OCI-LY1 (cell line): ENCODE measurements around the gene WDR5.

Experiments
- H2AFZ ChIP-seq: fragments of 200-600 bp; sonication (generic), shearing (Covaris generic); 2 replicates; pipeline ENCODE4 v1.6.0; 2014; ENCODE audit warnings: antibody characterized with exemption, mild to moderate bottlenecking, low read length
- H3F3A ChIP-seq: fragments of 200-600 bp; sonication (generic), shearing (Covaris generic); 2 replicates; pipeline ENCODE4 v1.6.0; 2014; ENCODE audit warnings: mild to moderate bottlenecking, antibody characterized with exemption, low read length, moderate library complexity; ENCODE audit not compliant: insufficient read depth
- H3K27ac ChIP-seq: fragments of 200-600 bp; sonication (generic); 2 replicates; pipeline ENCODE4 v1.5.1; 2014; ENCODE audit warnings: low read length, mixed run types, mild to moderate bottlenecking, low read depth; ENCODE audit not compliant: poor library complexity, severe bottlenecking
- H3K27me3 ChIP-seq: fragments of 200-600 bp; sonication (generic); 2 replicates; pipeline ENCODE4 v1.6.0; 2014; ENCODE audit warnings: antibody characterized with exemption, mild to moderate bottlenecking, low read length, moderate library complexity; ENCODE audit not compliant: insufficient read depth
- H3K36me3 ChIP-seq: fragments of 200-600 bp; sonication (generic); 2 replicates; pipeline ENCODE4 v1.6.1; 2014; ENCODE audit warnings: mild to moderate bottlenecking, antibody characterized with exemption, low read length, moderate library complexity, mixed read lengths; ENCODE audit not compliant: insufficient read depth
- H3K4me1 ChIP-seq: fragments of 200-600 bp; sonication (generic); 2 replicates; pipeline ENCODE4 v1.5.1; 2014; ENCODE audit warnings: mild to moderate bottlenecking, low read length, moderate library complexity; ENCODE audit not compliant: insufficient read depth, severe bottlenecking
- H3K4me2 ChIP-seq: fragments of 200-600 bp; sonication (generic), shearing (Covaris generic); 2 replicates; pipeline ENCODE4 v1.6.1; 2014; ENCODE audit warnings: low read length
- H3K4me3 ChIP-seq: fragments of 200-600 bp; sonication (generic); 2 replicates; pipeline ENCODE4 v1.5.1; 2014; ENCODE audit warnings: low read length, low read depth, mild to moderate bottlenecking, mixed read lengths; ENCODE audit not compliant: poor library complexity, severe bottlenecking
- H3K79me2 ChIP-seq: fragments of 200-600 bp; shearing (Covaris generic); 2 replicates; pipeline ENCODE4 v1.6.1; 2016; ENCODE audit warnings: mixed run types, low read length, mixed read lengths; ENCODE audit not compliant: insufficient read depth
- H3K9ac ChIP-seq: fragments of 200-600 bp; sonication (generic), shearing (Covaris generic); 2 replicates; pipeline ENCODE4 v1.6.1; 2014; ENCODE audit warnings: mild to moderate bottlenecking, low read length, mixed read lengths
- H3K9me2 ChIP-seq: fragments of 200-600 bp; sonication (generic), shearing (Covaris generic); 2 replicates; pipeline ENCODE4 v1.6.1; 2014; ENCODE audit warnings: low read depth, mild to moderate bottlenecking, low read length, mixed read lengths
- H3K9me3 ChIP-seq: fragments of 200-600 bp; shearing (Covaris generic); 2 replicates; pipeline ENCODE4 v1.6.1; 2014; ENCODE audit warnings: low read length, mixed read lengths
- H4K20me1 ChIP-seq: fragments of 200-600 bp; sonication (generic), shearing (Covaris generic); 2 replicates; pipeline ENCODE4 v1.6.0; 2016; ENCODE audit warnings: mild to moderate bottlenecking, low read length; ENCODE audit not compliant: insufficient read depth
- CTCF ChIP-seq: fragments of 200-600 bp; sonication (generic), shearing (Covaris generic); IDR thresholded peaks from 2 replicates; pipeline ENCODE4 v1.5.1; 2017; ENCODE audit warnings: mild to moderate bottlenecking, antibody characterized with exemption, low read length, moderate library complexity, mixed read lengths
- EZH2 ChIP-seq: fragments of 200-600 bp; sonication (generic), shearing (Covaris generic); IDR thresholded peaks from 2 replicates; pipeline ENCODE4 v1.8.0; 2017; ENCODE audit warnings: borderline replicate concordance, mixed run types, mild to moderate bottlenecking, antibody characterized with exemption, low read length, moderate library complexity, mixed read lengths

The WDR5 gene

GRCh38 chr9:134134949-134135342 lies 936 bp upstream of the WDR5 start:
- TF ChIP-seq EZH2 (no peak), CTCF (no peak)
- Histone ChIP-seq H4K20me1 (no peaks in the 10 kb centered on the region), H3K4me1 (peaks cover 31% of the 10 kb centered on the region), H3K9ac (peak overlapping the region; percentile 91), H3K4me3 (peak overlapping the region; percentile 83), H3K27ac (no peak overlapping the region), H2AFZ (no peak overlapping the region), H3F3A (no peaks in the 10 kb centered on the region), H3K4me2 (peak overlapping the region; percentile 71), H3K36me3 (peaks cover 16% of the 10 kb centered on the region), H3K9me2 (no peaks in the 10 kb centered on the region), H3K27me3 (no peaks in the 10 kb centered on the region; the same call in 1 of the 2 replicates), H3K79me2 (peaks cover 33% of the 10 kb centered on the region), H3K9me3 (no peaks in the 10 kb centered on the region)

GRCh38 chr9:134136118-134136995 lies 475 bp downstream of the WDR5 start:
- no peak for TF ChIP-seq CTCF
- TF ChIP-seq EZH2, result no peak
- peak overlapping the region; percentile 99 for H3K4me2 ChIP-seq
- H3K4me3 ChIP-seq, result peak overlapping the region; percentile 85
- peaks cover 29% of the 10 kb centered on the region for H3K36me3 ChIP-seq
- no peaks in the 10 kb centered on the region for H4K20me1 ChIP-seq
- no peaks in the 10 kb centered on the region for H3K9me3 ChIP-seq
- no peaks in the 10 kb centered on the region for H3F3A ChIP-seq
- H3K9me2 ChIP-seq, result no peaks in the 10 kb centered on the region
- no peak overlapping the region for H2AFZ ChIP-seq
- peak overlapping the region; percentile 94 for H3K9ac ChIP-seq
- peak overlapping the region; percentile 4 for H3K27ac ChIP-seq
- H3K4me1 ChIP-seq, result peaks cover 31% of the 10 kb centered on the region
- H3K79me2 ChIP-seq, result peaks cover 33% of the 10 kb centered on the region
- H3K27me3 ChIP-seq, result no peaks in the 10 kb centered on the region; the same call in 1 of the 2 replicates

GRCh38 chr9:134136996-134137299 lies 1.1 kb downstream of the WDR5 start:
- Histone ChIP-seq H3K9ac (peak overlapping the region; percentile 94), H3K27ac (peak overlapping the region; percentile 4), H3K4me3 (peak overlapping the region; percentile 85), H3K79me2 (peaks cover 33% of the 10 kb centered on the region), H3K36me3 (peaks cover 35% of the 10 kb centered on the region), H3K9me2 (no peaks in the 10 kb centered on the region), H3K4me2 (peak overlapping the region; percentile 99), H3K9me3 (no peaks in the 10 kb centered on the region), H3K4me1 (peaks cover 31% of the 10 kb centered on the region), H3F3A (no peaks in the 10 kb centered on the region), H4K20me1 (no peaks in the 10 kb centered on the region), H3K27me3 (no peaks in the 10 kb centered on the region; the same call in 1 of the 2 replicates), H2AFZ (no peak overlapping the region)
- TF ChIP-seq EZH2, result no peak
- TF ChIP-seq CTCF, result no peak
